ENCODE results near the gene FAM89B.
A peak's percentile ranks its signal among the peaks of the same experiment; 100 is the strongest.

The FAM89B gene

GRCh38 chr11:65613091-65613928 lies 41.0 kb downstream of the FAM89B start:
- DNase-seq: no peak

GRCh38 chr11:65615229-65615949 lies 43.1 kb downstream of the FAM89B start, which contains the start of gene PCNX3:
TSS of gene PCNX3 (plus strand) at chr11:65615776. CDS start at chr11:65616312, 536 bp downstream.
- DNase-seq: peak; percentile 100

- DNase-seq: peak; percentile 34
Measured at GRCh38 chr11:65615950-65616574, 43.7 kb downstream of the FAM89B start.

GRCh38 chr11:65616575-65617001 lies 44.2 kb downstream of the FAM89B start:
- no peak for DNase-seq

GRCh38 chr11:65617136-65617850 lies 45.0 kb downstream of the FAM89B start:
- DNase-seq: no peak

- DNase-seq: no peak
Measured at GRCh38 chr11:65617990-65618751, 45.8 kb downstream of the FAM89B start.

- no peak for DNase-seq
Measured at GRCh38 chr11:65618763-65619162, 46.4 kb downstream of the FAM89B start.

GRCh38 chr11:65619281-65619928 lies 47.1 kb downstream of the FAM89B start:
- DNase-seq: no peak

- no peak for DNase-seq
Measured at GRCh38 chr11:65620666-65621065, 48.3 kb downstream of the FAM89B start.

- no peak for DNase-seq
Measured at GRCh38 chr11:65621460-65621859, 49.1 kb downstream of the FAM89B start.

GRCh38 chr11:65622011-65622410 lies 49.7 kb downstream of the FAM89B start:
- DNase-seq: no peak

- DNase-seq: no peak
Measured at GRCh38 chr11:65623177-65623576, 50.8 kb downstream of the FAM89B start.

All from NCI-H1092 treated with DMSO at 0.1 percent for 48 hours (cell line).